Measurements from ENCODE around the gene OGT.
"Not testable (repeated sequence)": the region's sequence is repeated elsewhere in the genome, so short reads cannot be mapped to it uniquely, and the experiment has no call there.

The OGT gene

DNA sequence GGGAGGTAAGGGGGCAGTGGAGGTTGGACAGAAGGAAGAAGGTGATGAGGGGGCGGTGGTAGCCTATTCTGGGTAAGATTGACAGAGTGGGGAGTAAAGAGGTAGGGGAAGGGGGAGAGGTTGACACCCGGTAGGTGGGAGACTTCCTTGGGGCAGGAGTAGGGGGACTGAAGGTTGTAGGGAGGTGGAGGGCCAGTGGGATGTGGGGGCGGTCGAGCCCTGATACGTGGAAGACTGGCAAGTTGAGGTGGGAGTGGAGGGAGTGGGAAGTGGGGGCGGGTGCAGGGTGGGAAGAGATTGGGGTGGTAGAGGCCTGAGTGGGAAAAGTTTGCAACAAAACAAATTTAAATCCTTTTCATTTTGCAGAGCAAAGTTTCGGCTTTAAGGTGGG lies 47.1 kb downstream of the OGT start:
- no peak for DNase-seq (ENCODE audit: low read depth in 2 of 3, low spot score in 1 of 3)

DNA sequence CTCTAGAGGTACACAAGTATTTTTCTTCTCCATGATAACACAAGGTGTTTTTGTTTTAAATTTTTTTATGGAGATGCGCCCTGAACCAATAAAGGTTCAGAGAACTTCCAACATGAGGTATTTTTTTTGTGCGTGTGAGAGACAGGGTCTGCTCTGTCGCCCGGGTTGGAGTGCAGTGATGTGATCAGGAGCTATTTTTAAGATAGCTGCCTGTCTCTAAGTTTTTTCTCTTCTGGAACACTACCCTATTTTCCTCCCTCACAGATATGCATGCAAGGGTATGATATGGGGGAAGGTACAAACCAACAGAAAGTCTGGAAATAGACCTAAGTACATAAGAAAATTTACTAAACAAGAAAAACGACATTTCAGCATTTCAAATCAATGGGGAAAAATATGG lies 48.3 kb downstream of the OGT start:
- DNase-seq (ENCODE audit: low read depth in 2 of 3, low spot score in 1 of 3): no peak

DNA sequence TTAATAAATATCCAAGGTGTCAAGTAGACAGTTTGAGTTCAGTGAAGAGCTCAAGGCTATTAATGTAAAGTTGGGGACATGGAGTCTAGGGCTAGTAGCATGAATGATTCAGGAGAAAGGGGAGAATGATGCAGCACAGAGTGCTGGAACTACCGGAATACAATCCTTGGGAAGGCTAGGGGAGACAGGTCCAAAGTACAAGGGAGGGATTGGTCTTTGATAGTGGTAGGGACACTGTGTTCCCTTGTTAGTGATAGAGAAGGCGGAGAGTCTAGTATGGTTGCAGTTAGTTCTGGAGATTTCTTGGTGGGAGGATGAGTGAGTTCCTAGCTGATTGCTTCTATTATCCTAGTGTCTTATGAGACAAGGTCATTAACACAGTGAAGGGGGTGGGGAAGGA lies 54.0 kb downstream of the OGT start:
- no peak for DNase-seq (ENCODE audit: low read depth in 2 of 3, low spot score in 1 of 3)

DNA sequence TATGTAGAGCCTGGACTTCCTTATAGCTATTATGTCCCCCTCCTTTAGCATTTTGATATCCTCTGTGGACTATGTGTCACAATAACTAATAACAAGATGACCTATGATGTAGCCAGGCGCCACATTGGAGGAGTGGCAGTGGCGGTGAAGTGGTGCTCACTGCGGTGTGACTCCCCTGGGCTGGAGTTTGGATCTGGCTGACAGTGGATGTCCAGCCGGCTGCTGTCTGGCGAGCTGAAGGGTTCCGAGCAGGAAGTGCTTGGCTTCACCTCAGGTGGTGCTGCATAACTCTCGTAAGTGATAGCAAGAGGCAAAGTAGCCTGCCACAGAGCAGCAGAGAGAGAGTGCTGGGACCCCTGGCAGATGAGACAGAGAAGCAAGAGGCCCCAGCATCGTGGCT lies 60.3 kb downstream of the OGT start:
- not testable (repeated sequence) for DNase-seq (ENCODE audit: low read depth in 2 of 3, low spot score in 1 of 3)

DNA sequence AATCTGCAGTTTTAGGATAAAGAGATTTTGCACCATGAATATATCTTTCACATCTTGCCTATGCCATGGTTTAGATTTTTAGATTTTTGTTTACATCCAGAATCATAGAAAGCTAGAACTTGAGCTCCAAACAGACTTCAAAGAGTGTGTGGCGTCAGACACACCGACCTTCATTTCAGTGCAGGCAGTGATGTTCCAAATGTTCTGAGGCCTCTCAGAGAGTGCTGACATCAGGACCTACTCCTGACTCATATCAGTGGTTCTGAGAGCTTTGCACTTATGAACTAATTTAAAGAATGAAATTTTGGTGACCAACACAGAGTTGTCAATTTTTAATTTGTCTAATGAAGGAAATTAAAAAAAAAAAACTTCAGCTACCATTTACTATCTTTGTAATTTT lies 67.1 kb downstream of the OGT start:
- no peak for DNase-seq (ENCODE audit: low read depth in 2 of 3, low spot score in 1 of 3)

DNA sequence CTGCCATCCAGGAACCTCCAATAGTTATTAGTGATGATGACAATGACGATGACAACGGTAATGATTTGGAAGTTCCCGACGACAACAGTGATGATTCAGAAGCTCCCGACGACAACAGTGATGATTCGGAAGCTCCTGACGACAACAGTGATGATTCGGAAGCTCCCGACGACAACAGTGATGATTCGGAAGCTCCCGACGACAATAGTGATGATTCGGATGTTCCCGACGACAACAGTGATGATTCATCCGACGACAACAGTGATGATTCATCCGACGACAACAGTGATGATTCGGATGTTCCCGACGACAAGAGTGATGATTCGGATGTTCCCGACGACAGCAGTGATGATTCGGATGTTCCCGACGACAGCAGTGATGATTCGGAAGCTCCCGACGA lies 70.7 kb downstream of the OGT start:
- DNase-seq (ENCODE audit: low read depth in 2 of 3, low spot score in 1 of 3): no peak

DNA sequence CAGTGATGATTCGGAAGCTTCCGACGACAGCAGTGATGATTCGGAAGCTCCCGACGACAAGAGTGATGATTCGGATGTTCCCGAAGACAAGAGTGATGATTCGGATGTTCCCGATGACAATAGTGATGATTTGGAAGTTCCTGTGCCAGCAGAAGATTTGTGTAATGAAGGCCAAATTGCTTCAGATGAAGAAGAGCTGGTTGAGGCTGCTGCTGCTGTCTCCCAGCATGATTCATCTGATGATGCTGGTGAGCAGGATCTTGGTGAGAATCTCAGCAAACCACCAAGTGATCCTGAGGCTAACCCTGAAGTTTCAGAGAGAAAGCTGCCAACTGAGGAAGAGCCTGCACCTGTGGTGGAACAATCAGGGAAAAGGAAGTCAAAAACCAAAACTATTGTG lies 71.2 kb downstream of the OGT start:
- DNase-seq (ENCODE audit: low read depth in 2 of 3, low spot score in 1 of 3): no peak

DNA sequence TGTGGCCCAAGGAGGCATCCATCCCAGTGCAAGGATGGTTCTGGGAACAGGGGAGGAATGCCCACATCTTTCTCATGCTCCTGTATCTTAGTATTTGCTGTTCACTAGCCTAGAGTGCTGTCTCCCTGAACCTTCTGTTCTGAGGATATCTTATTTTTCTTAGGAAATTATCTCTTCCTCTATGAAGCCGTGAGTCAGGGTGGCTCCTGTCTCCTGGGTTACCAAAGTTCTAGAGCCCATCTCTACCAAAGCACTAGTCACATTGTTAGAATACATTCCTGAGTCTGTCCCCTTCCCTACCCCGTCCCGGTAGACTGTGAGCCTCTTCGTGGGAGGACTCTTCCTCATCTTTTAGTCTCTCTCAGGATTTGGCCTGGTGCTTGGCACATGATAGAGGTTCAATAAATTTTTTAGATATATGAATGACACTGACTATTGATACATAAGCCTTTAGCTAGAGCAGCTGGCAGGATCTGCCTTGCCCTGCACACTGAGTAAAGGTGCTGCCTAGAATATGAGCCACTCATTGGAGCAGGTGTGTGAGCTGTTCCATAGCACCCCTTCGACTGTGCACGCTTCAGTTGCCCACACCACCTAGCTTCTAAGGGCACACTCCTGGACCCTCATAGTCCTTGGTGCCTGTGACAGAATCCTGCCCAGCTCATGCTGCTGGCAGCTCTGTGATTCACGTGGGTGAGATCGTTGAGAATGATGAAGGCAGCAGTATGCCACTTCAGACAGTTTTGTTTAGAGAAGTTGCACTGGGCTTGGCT lies 72.1 kb downstream of the OGT start:
- DNase-seq (ENCODE audit: low read depth in 2 of 3, low spot score in 1 of 3): no peak

DNA sequence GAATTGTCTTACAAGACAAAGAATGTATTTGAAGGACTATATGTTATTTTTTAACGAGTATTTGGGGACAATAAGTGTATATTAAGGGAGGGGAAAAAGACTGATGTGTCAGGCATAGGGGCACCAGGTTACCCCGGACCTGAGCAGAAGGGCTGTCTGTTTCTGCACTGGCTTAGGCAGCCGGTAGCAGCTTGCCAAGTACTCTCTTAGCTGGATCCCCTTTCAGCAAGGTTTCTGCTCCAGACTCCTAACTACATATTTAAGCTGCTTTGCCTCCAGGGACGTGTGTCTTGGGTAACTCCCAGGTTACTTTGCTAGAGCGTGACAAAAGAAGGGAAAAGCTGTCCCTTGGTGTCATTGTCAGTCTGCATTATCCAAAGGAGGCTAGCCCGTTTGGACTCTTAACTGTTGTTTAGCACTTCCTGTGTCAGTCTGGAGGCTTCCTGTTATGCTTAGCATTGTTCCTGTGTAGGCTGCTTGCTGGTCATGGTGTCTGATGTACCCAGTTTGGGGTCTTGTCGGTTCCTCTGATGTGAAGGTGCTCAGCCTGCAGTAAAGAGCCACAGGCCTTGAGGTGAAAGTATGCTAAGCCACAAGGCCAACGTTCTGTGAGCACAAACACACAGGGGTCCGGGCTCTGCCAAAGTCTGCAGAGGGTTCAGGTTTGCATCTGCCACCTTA lies 73.8 kb downstream of the OGT start:
- DNase-seq (ENCODE audit: low read depth in 2 of 3, low spot score in 1 of 3): no peak

DNA sequence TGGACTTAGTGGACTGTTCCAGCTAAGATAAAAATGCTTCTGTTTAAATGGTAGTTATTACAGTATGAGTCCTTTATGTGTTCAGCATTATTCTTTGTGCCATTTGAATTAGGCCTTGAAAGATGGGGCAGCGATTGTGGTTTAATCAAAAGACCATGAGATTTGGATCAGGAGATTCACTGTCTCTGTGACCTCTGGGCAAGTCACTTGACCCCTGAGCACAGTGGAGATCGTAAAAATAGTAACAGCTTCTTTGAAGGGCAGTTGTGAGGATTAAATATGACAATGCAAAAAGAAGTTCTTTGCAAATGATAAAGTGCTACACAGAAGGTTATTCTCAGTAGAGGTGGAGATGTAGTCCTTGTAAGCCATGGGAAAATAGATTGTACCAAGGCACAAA lies 74.6 kb downstream of the OGT start:
- DNase-seq (ENCODE audit: low read depth in 2 of 3, low spot score in 1 of 3): no peak

DNA sequence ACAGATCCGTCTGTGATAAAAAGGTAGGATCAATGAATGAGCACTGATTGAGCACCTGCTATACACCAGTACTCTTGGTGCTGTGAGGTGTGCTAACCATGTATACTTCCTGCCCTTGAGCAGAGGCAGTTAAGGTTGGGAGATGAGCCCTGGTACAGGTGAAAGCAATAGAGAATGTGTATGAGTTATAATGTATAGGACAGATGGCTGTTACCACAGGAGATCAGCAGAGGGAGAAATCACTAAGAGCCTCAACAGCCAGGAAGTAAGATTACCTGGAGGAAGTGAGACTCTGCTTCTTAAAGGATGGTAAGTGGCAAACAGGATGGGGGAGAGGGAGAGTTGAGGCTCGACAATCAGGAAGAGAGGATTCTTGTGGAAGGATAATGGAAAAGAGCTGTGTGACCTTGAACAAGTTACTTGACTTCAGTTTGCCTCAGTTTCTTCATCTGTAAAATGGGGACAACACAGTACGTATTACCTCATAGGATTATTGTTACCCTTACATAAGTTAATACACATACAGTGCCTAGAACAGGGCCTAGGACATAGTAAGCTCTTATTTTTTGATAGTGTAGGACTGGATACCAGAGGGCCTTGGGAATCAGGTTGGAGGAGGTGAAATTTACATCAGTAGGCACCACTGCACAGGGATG lies 76.3 kb downstream of the OGT start:
- DNase-seq (ENCODE audit: low read depth in 2 of 3, low spot score in 1 of 3): no peak

DNA sequence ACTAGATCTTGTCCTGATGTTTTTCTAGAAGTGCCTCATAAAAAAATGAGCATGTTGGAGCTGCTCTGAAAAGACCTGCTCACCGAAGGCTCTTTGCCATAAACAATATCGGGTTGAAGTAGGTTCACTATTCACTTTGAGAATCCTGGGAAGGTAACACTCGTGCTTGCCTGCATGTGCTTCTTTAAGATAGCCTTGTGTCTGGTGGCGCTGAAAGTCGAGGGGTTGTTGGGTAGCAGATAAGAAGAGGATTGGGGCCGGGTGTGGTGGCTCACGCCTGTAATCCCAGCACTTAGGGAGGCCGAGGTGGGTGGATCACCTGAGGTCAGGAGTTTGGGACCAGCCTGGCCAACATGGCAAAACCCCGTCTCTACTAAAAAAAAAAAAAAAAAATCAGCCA lies 78.8 kb downstream of the OGT start:
- not testable (repeated sequence) for DNase-seq (ENCODE audit: low read depth in 2 of 3, low spot score in 1 of 3)

DNA sequence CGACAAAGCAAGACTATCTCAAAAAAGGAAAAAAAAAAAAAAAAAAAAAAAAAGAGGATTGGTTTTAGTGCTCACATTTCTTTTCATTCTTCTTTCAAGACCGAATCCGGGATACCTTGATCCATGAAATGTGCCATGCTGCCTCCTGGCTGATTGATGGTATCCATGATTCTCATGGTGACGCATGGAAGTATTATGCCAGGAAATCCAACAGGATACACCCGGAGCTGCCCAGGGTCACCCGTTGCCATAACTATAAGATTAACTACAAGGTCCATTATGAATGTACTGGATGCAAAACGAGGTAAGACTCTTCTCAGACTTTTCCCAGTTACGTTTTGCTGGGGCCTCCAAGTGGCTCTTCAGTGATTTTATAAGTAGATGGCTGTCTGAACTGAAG lies 79.4 kb downstream of the OGT start:
- DNase-seq (ENCODE audit: low read depth in 2 of 3, low spot score in 1 of 3): no peak

DNA sequence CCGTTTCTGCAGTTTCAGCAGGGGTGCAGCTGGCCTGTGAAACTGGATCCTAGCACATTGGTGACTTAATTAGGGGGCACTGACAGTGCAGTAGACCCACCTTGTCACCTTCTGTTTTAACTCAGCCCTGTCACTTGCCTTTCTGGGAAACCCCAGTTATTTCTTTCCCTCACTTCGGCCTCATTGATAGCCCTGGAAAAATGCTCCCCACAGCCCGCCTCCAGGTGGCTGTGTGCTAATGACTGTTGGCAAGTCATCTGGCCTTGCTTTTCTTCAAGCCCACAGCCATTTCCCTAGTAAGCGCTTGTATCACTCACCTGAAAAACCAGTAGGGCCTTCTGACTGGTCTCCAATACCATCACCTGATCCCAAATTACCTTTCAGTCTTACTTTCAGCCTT lies 82.2 kb downstream of the OGT start:
- no peak for DNase-seq (ENCODE audit: low read depth in 2 of 3, low spot score in 1 of 3)

DNA sequence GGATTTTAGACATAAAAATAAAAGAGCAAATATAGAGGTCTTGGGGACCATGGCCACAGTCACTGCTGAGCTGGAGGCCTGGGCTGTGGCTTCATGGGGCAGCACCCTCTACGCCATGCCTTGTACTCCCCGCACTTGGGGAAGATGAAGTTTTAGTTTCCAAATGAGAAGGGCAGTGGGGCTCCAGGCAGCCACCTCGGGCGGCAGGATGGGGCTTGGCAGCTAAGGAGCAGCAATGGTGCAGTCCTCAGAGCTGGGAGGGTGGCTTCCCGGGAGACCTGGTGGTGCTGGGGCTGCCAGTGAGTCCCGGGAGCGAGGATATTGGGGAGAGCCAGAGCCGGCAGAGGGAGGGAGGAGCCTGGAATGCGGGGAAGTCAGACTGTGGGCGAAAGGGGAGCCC lies 83.0 kb downstream of the OGT start:
- DNase-seq (ENCODE audit: low read depth in 2 of 3, low spot score in 1 of 3): no peak

DNA sequence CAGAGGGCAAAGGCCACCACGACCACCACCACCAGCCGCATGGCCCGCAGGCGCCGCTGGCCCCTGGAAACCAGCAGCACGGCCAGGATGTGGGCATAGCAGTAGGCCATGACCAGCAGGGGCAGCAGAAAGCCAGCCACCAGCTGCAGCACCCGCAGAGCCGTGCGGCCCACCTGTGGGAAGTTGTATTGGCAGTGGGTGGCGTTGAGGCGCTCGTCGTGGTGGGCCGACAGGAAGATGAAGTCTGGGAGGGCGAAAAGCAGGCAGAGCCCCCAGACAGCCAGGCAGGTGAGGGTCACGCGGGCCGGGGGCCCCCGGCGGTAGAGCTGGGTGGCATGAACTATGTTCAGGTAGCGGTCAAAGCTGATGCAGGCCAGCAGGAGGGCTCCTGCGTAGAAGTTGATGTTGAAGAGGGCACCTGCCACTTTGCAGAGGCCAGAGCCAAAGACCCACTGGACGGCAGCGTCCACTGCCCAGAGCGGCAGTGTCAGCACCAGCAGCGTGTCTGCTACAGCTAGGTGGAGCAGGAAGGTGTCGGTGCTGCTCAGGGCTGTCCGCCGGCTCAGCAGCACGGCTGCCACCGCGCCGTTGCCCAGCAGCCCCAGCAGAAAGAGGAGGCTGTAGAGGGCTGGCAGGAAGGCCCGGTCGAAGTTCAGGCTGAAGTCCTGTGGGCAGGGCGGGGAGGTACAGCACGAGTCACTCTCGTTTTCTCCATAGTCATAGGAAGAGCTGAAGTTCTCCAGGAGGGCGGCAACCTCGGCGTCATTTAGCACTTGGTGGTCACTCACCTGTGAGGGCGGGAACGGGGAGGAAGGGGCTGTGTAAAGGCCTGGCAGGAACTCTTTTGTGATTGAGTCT lies 84.0 kb downstream of the OGT start:
- no peak for DNase-seq (ENCODE audit: low read depth in 2 of 3, low spot score in 1 of 3)

DNA sequence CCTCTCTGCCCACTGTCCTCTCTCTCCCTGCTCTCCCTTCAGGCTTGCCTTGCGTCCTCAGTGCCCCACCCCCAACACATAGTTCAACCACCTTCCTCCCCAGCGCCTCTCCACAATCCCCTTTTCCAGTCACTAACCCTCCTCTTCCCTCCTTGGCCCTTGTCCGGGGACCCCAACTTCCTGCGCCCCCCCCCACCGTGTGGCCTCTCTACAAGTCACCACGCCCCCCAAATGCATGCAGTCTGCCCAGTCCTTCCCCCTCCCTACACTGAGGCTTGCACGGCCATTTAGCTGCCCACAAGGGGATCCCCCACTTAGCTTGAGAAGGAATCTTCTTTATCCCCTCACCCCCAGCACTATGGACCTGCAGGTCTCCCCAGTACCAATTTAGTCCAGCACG lies 84.8 kb downstream of the OGT start:
- no peak for DNase-seq (ENCODE audit: low read depth in 2 of 3, low spot score in 1 of 3)

DNA sequence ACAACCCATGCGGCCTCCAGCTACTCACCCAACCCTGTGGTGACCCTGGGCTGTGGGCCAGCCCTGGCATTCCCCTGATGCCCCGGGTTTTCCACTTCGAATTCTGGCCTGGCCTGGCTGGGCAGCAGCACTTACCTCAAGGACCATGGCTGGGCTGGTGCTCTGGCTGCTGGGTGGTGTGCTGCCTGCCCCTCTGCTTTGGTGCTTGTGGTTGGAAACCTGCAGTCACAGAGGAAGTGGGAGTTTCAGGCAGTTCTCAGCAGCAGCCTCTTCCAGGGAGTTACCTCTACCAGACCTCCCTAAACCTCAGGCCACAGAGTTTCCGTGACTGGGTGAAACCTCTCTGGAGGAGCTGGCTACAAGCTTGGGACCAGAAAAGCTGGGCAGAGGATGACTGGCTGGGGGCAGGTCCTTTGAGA lies 85.4 kb downstream of the OGT start, which contains the start of gene CXCR3:
Gene CXCR3, minus strand, starts transcription at position 209 of the 419 bp plus-strand sequence. Its CDS starts 62 bp downstream, at position 147.
- peak; percentile 69 to 70 (median 69) for DNase-seq (ENCODE audit: low read depth in 2 of 3, low spot score in 1 of 3)

DNA sequence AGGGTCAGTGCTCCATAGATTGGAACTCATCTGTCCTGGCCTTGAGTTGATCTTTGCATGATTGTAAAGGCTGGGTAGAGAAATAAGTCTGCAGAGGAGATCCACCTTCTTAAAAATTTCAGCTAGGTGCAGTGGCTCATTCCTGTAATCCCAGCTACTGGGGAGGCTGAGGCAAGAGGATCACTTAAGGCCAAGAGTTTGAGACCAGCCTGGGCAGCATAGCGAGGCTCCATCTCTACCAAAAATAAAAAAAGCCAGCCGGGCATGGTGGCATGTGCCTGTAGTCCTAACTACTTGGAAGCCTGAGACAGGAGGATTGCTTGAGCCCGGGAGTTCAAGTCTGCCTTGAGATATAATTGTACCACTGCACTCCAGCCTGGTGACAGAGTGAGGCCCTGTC lies 85.9 kb downstream of the OGT start:
- no peak for DNase-seq (ENCODE audit: low read depth in 2 of 3, low spot score in 1 of 3)

DNA sequence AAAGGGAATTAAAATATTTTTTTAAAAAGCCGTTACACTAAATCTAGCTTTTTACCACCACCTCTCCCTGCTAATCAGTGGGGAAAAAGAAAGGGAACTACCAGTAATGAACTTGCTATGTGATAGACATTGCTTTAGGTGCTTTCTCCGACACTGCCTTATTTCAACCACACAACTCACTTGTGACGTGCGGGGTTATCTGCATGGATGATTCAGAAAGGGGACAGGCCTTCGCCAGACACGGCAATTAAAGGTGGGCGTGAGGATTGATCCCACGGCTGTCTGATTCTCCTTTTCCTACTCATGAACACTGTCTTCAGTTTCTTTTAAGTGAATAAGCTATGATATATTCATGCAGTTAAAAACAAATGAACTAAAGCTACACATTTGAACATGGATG lies 86.3 kb downstream of the OGT start:
- DNase-seq (ENCODE audit: low read depth in 2 of 3, low spot score in 1 of 3): peak; percentile 53 to 68 (median 62)

DNA sequence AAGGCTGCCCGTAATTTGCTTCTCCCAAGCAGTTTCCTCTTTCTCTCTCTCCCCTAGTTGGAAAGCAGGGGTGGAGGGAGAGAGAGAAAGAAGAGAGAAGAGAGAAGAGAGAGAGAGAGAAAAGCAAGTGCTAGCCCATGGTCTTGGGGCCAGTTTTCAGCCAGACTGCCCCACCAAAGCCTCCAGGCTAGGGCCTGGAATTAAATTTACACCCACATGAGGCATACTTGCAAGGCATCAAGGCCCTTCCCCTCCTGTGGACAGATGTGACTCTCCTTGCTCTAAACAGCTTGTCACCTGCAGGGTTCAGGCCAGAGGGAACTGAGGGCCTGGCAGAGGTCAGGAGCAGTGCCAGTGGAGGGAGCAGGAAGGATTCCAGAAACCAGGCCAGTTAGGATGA lies 87.1 kb downstream of the OGT start:
- DNase-seq (ENCODE audit: low read depth in 2 of 3, low spot score in 1 of 3): no peak

Data from stimulated activated CD4-positive, alpha-beta T cell treated with anti-CD3 and anti-CD28 coated beads, Interleukin-12 subunit alpha, Interleukin-12 subunit beta, amount 100 ng/mL, for 48 hours (primary cell).